Activated CD4-positive, alpha-beta memory T cell treated with anti-CD3 and anti-CD28 coated beads for 36 hours (primary cell): ENCODE measurements around the gene VTI1A. TPM values are rescaled to one million over a fixed set of nuclear protein-coding genes. Genes with fewer than 3 reads are reported as not detected.

ENCODE experiments used
- CTCF ChIA-PET: fragments of 350-600 bp; sonication (Branson Sonifier 250); formaldehyde crosslinking; loops from one replicate; lab custom pipeline; 2021; ENCODE audit warnings: antibody characterized with exemption, inconsistent platforms; lab: Charles Lee
- POLR2A ChIA-PET: fragments of 350-600 bp; sonication (Branson Sonifier 250); formaldehyde crosslinking; loops from one replicate; lab custom pipeline; 2021; ENCODE audit warnings: antibody characterized with exemption; lab: Charles Lee
- DNase-seq: peaks from one replicate; pipeline ENCODE4 v3.0.0-alpha.2; 2020
- H3K27ac Mint-ChIP-seq: one replicate; pipeline ENCODE4 v1.8.0; 2021; ENCODE audit warnings: mixed read lengths
- H3K27me3 Mint-ChIP-seq: one replicate; pipeline ENCODE4 v1.8.0; 2021; ENCODE audit warnings: mixed read lengths
- H3K36me3 Mint-ChIP-seq: one replicate; pipeline ENCODE4 v1.8.0; 2021; ENCODE audit warnings: mixed read lengths
- H3K4me1 Mint-ChIP-seq: one replicate; pipeline ENCODE4 v1.8.0; 2021; ENCODE audit warnings: low read depth, mixed read lengths
- H3K4me3 Mint-ChIP-seq: one replicate; pipeline ENCODE4 v1.8.0; 2021; ENCODE audit warnings: mild to moderate bottlenecking, mixed read lengths
- H3K9me3 Mint-ChIP-seq: one replicate; pipeline ENCODE4 v1.8.0; 2021; ENCODE audit warnings: mixed read lengths
- intact Hi-C: fragments of 100-400 bp; cut with micrococcal nuclease; formaldehyde crosslinking; loops from one replicate; pipeline ENCODE4 v1.15.1; 2023
- total RNA-seq, 2 experiments: library from RNA; stranded (reverse); gene quantifications; one replicate each; pipeline ENCODE4 v1.2.3, GENCODE V29; 2021

Gene VTI1A
- total RNA-seq, 2 experiments from 2014 or later, result 24.3 to 24.5 TPM

DNA sequence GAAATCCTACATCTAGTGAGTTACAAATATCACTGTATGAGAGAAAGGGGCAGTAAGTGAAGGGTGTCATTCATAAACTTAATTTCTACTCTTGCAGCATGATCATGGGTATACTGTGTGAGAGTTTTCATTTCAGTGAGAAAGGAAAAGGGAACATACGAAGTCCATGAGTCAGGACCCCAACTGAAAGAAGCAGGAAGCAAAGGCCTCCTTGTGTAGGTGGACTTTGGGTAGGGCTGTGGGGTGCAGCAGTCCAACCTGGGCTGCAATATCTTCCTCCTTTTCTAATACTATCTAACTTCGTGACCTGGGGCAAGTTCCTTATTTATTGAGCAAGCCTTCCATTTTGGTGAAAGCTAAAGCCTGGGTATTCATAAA, 254.9 kb downstream of the VTI1A start:
- no peak overlapping the region for H3K27ac Mint-ChIP-seq
- DNase-seq, result no peak
- no peak overlapping the region for H3K4me3 Mint-ChIP-seq
- peaks cover 16% of the 10 kb centered on the region for H3K36me3 Mint-ChIP-seq
- H3K4me1 Mint-ChIP-seq, result no peaks in the 10 kb centered on the region
- no peaks in the 10 kb centered on the region for H3K27me3 Mint-ChIP-seq
- intact Hi-C loops, result no loop called here
- POLR2A ChIA-PET, result no interaction called here
- H3K9me3 Mint-ChIP-seq, result no peaks in the 10 kb centered on the region
- CTCF ChIA-PET, result no interaction called here

GRCh38 chr10:112706577-112706976, 259.6 kb downstream of the VTI1A start:
- H3K36me3 Mint-ChIP-seq, result peaks cover 13% of the 10 kb centered on the region
- POLR2A ChIA-PET, result no interaction called here
- H3K27me3 Mint-ChIP-seq, result no peaks in the 10 kb centered on the region
- no peak overlapping the region for H3K27ac Mint-ChIP-seq
- no peaks in the 10 kb centered on the region for H3K4me1 Mint-ChIP-seq
- intact Hi-C loops, result no loop called here
- no peak overlapping the region for H3K4me3 Mint-ChIP-seq
- no peak for DNase-seq
- CTCF ChIA-PET, result no interaction called here
- no peaks in the 10 kb centered on the region for H3K9me3 Mint-ChIP-seq

DNA sequence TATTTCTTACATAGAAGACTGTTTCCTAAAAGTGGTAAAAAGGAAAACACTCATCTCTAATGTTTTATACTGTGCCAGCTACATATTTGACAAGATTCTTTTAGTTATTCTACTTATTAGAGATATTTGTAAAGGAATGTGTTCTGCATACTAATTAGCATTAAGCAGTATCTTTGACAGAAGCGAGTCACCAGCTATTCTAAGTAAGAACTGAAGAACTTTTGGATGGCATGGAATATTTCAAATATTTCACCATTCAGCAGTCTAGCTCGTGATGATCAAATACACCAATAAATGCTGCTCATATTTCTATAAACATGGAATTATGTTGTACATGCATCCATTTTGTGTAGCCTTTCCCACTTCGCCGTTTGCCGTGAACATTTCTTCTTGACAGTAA, 261.4 kb downstream of the VTI1A start:
- no peaks in the 10 kb centered on the region for H3K27me3 Mint-ChIP-seq
- intact Hi-C loops, result no loop called here
- ChIA-PET CTCF (interaction anchor here (1.0 kb wide), 1 partner anchor 12 kb away, joined by 3 read pairs; no protein-coding TSS in a partner anchor), POLR2A (no interaction called here)
- no peak overlapping the region for H3K27ac Mint-ChIP-seq
- no peaks in the 10 kb centered on the region for H3K9me3 Mint-ChIP-seq
- DNase-seq, result no peak
- H3K4me3 Mint-ChIP-seq, result no peak overlapping the region
- H3K36me3 Mint-ChIP-seq, result peaks cover 11% of the 10 kb centered on the region
- no peaks in the 10 kb centered on the region for H3K4me1 Mint-ChIP-seq

DNA sequence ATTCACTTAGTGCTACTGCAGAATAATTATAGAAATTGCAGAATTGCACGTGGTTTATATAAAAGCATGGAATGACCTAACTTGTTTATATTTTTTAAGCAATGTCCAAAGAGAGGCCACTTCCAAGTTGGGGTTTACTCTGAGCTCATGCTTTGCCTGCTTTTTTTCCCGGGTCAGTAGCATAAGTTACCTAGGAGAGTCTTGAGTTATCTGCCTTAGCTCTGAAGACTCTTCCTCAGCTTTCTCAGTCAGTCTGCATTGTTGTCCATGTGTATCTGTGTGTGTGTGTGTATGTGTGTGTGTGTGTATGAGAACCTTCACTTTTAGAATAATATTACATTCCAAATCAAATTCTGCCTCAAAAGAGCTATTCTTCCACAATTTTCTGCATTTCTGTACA, 263.5 kb downstream of the VTI1A start:
- POLR2A ChIA-PET, result no interaction called here
- Mint-ChIP-seq H3K27me3 (no peaks in the 10 kb centered on the region), H3K27ac (no peak overlapping the region), H3K4me1 (no peaks in the 10 kb centered on the region), H3K9me3 (no peaks in the 10 kb centered on the region), H3K36me3 (peaks cover 13% of the 10 kb centered on the region), H3K4me3 (no peak overlapping the region)
- DNase-seq, result no peak
- CTCF ChIA-PET, result interaction anchor here (0.5 kb wide), 1 partner anchor 9 kb away, joined by 3 read pairs; no protein-coding TSS in a partner anchor
- intact Hi-C loops, result no loop called here

- Mint-ChIP-seq H3K4me1 (no peaks in the 10 kb centered on the region), H3K27ac (no peak overlapping the region), H3K9me3 (no peaks in the 10 kb centered on the region), H3K36me3 (peaks cover 13% of the 10 kb centered on the region), H3K27me3 (no peaks in the 10 kb centered on the region), H3K4me3 (no peak overlapping the region)
- DNase-seq, result no peak
- ChIA-PET POLR2A (no interaction called here), CTCF (no interaction called here)
- intact Hi-C loops, result no loop called here
Measured at GRCh38 chr10:112711366-112711765, 264.4 kb downstream of the VTI1A start.

- Mint-ChIP-seq H3K9me3 (no peaks in the 10 kb centered on the region), H3K27me3 (no peaks in the 10 kb centered on the region), H3K4me1 (no peaks in the 10 kb centered on the region), H3K27ac (no peak overlapping the region), H3K4me3 (no peak overlapping the region), H3K36me3 (peaks cover 16% of the 10 kb centered on the region)
- no peak for DNase-seq
- intact Hi-C loops, result no loop called here
- ChIA-PET CTCF (no interaction called here), POLR2A (no interaction called here)
Measured at GRCh38 chr10:112712536-112712935, 265.5 kb downstream of the VTI1A start.

GRCh38 chr10:112713411-112713810, 266.4 kb downstream of the VTI1A start:
- Mint-ChIP-seq H3K4me3 (no peak overlapping the region), H3K27ac (no peak overlapping the region), H3K4me1 (no peaks in the 10 kb centered on the region), H3K9me3 (no peaks in the 10 kb centered on the region), H3K27me3 (no peaks in the 10 kb centered on the region), H3K36me3 (peaks cover 16% of the 10 kb centered on the region)
- intact Hi-C loops, result no loop called here
- DNase-seq, result no peak
- CTCF ChIA-PET, result no interaction called here
- POLR2A ChIA-PET, result no interaction called here

- ChIA-PET POLR2A (no interaction called here), CTCF (no interaction called here)
- H3K27ac Mint-ChIP-seq, result no peak overlapping the region
- no peak for DNase-seq
- peaks cover 18% of the 10 kb centered on the region for H3K36me3 Mint-ChIP-seq
- H3K4me3 Mint-ChIP-seq, result no peak overlapping the region
- no peaks in the 10 kb centered on the region for H3K9me3 Mint-ChIP-seq
- H3K27me3 Mint-ChIP-seq, result no peaks in the 10 kb centered on the region
- intact Hi-C loops, result no loop called here
- H3K4me1 Mint-ChIP-seq, result no peaks in the 10 kb centered on the region
Measured at GRCh38 chr10:112715581-112715980, 268.6 kb downstream of the VTI1A start.

GRCh38 chr10:112716076-112716475, 269.1 kb downstream of the VTI1A start:
- DNase-seq, result no peak
- no peak overlapping the region for H3K27ac Mint-ChIP-seq
- H3K4me1 Mint-ChIP-seq, result no peaks in the 10 kb centered on the region
- no peak overlapping the region for H3K4me3 Mint-ChIP-seq
- peaks cover 15% of the 10 kb centered on the region for H3K36me3 Mint-ChIP-seq
- no peaks in the 10 kb centered on the region for H3K9me3 Mint-ChIP-seq
- intact Hi-C loops, result no loop called here
- ChIA-PET CTCF (no interaction called here), POLR2A (no interaction called here)
- H3K27me3 Mint-ChIP-seq, result no peaks in the 10 kb centered on the region

DNA sequence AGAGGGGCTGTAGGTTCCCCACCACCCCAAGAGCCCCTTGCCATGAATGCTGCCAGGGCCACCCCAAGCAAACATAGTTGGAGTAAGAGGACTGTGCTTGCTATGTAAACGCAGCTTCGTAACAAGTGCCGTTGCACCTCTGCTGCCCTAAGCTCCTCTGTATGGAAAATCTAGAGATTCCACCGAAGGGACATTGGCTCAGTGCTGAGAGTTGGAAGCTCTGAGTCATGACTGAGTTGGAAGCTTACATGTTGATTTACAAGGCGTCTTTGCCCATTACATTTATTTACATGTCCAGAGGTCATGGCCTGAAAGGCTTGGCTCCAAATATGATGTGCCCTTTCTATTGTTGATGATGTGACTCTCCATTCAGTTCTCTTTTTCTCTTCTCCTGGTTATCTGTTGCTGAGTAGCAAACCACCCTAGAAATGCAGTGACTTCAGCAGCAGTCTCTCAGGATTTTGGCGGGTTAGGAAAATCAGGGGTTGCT, 270.0 kb downstream of the VTI1A start:
- no peaks in the 10 kb centered on the region for H3K4me1 Mint-ChIP-seq
- intact Hi-C loops, result no loop called here
- no peak overlapping the region for H3K27ac Mint-ChIP-seq
- H3K9me3 Mint-ChIP-seq, result no peaks in the 10 kb centered on the region
- no peak for DNase-seq
- H3K4me3 Mint-ChIP-seq, result no peak overlapping the region
- ChIA-PET POLR2A (no interaction called here), CTCF (no interaction called here)
- H3K36me3 Mint-ChIP-seq, result peaks cover 12% of the 10 kb centered on the region
- H3K27me3 Mint-ChIP-seq, result no peaks in the 10 kb centered on the region

GRCh38 chr10:112720178-112720577, 273.2 kb downstream of the VTI1A start:
- ChIA-PET CTCF (no interaction called here), POLR2A (no interaction called here)
- Mint-ChIP-seq H3K27me3 (no peaks in the 10 kb centered on the region), H3K4me3 (no peak overlapping the region), H3K36me3 (peaks cover 10% of the 10 kb centered on the region), H3K27ac (no peak overlapping the region), H3K4me1 (no peaks in the 10 kb centered on the region), H3K9me3 (no peaks in the 10 kb centered on the region)
- no peak for DNase-seq
- intact Hi-C loops, result loop anchor here (10.0 kb wide), 1 partner anchor 845 kb away; no protein-coding TSS in a partner anchor

DNA sequence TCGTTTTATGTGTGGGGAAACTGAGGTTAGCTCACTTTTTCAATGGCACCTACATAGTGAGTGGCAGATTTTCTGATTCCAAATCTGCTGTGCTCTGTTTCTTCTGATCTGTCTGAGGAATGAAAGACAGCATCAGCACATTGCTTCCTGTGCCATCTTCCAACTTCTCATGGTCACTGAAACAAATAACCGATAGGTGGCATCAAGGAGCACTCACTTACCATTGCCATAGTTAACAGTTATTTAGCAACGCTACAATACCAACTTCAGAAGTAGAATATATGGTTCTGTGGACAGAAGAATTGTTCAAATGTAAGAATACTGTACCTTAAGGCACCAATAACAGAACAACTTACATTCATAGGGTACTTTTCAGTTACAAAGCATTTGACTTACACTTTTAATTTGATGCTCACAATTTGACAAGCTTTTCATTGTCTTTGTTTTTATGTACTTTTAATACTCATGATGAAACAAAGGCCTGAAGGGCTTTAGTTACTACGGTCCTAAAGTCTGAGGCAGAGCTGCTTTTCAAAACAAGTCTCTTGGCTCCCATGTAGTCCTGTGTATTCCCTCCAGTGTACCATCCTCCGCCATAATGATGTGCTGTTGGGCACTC, 274.2 kb downstream of the VTI1A start:
- POLR2A ChIA-PET, result no interaction called here
- intact Hi-C loops, result loop anchor here (1.0 to 10.0 kb wide), 2 partner anchors 664 to 844 kb away; no protein-coding TSS in a partner anchor
- Mint-ChIP-seq H3K27me3 (no peaks in the 10 kb centered on the region), H3K36me3 (peaks cover 7% of the 10 kb centered on the region), H3K4me3 (no peak overlapping the region), H3K27ac (no peak overlapping the region), H3K9me3 (no peaks in the 10 kb centered on the region), H3K4me1 (no peaks in the 10 kb centered on the region)
- no peak for DNase-seq
- CTCF ChIA-PET, result interaction anchor here (0.7 to 2.3 kb wide), 9 partner anchors 13 to 988 kb away, joined by 3 to 15 read pairs (median 4); no protein-coding TSS in a partner anchor

DNA sequence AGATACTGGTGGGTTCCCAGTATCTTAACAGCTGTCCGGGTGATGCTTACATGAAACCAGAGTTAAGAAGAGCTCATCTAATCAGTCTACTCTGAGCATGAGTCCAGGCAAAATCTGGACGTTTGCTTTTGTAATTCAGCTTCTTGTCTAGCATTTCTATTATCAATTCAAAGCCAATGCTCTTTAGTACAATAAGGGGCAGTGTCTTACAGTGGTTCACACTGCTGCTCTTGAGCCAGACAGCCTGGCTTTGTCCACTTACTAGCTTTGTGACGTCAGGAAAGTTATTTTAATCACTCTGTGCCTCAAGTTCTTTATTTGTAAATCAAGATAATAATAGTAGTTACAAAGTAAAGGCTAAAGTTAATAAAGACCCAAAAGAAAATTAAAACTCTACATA, 275.7 kb downstream of the VTI1A start:
- DNase-seq, result no peak
- H3K27me3 Mint-ChIP-seq, result no peaks in the 10 kb centered on the region
- no peaks in the 10 kb centered on the region for H3K9me3 Mint-ChIP-seq
- POLR2A ChIA-PET, result no interaction called here
- intact Hi-C loops, result loop anchor here (10.0 kb wide), 1 partner anchor 842 kb away; no protein-coding TSS in a partner anchor
- no peak overlapping the region for H3K27ac Mint-ChIP-seq
- CTCF ChIA-PET, result interaction anchor here (2.3 kb wide), 1 partner anchor 663 kb away, joined by 15 read pairs; no protein-coding TSS in a partner anchor
- no peak overlapping the region for H3K4me3 Mint-ChIP-seq
- no peaks in the 10 kb centered on the region for H3K4me1 Mint-ChIP-seq
- H3K36me3 Mint-ChIP-seq, result peaks cover 4% of the 10 kb centered on the region
